ENCODE results near the gene MIOX. TPM values are rescaled to one million over a fixed set of nuclear protein-coding genes. Genes with fewer than 3 reads are reported as not detected.

The MIOX gene
- total RNA-seq, 1 donor from 2014 or later: 0.99 TPM

GRCh38 chr22:50471962-50472361, 14.7 kb upstream of the MIOX start:
- Mint-ChIP-seq H3K36me3 (ENCODE audit: low read depth) (peaks cover 2% of the 10 kb centered on the region), H3K9me3 (ENCODE audit: low read depth) (no peaks in the 10 kb centered on the region), H3K4me3 (ENCODE audit: unreplicated experiment) (no peak overlapping the region), H3K4me1 (ENCODE audit: low read depth) (peaks cover 40% of the 10 kb centered on the region), H3K27me3 (ENCODE audit: low read depth) (no peaks in the 10 kb centered on the region), H3K27ac (ENCODE audit: unreplicated experiment) (no peak overlapping the region)
- TF ChIP-seq, protein P1, sequence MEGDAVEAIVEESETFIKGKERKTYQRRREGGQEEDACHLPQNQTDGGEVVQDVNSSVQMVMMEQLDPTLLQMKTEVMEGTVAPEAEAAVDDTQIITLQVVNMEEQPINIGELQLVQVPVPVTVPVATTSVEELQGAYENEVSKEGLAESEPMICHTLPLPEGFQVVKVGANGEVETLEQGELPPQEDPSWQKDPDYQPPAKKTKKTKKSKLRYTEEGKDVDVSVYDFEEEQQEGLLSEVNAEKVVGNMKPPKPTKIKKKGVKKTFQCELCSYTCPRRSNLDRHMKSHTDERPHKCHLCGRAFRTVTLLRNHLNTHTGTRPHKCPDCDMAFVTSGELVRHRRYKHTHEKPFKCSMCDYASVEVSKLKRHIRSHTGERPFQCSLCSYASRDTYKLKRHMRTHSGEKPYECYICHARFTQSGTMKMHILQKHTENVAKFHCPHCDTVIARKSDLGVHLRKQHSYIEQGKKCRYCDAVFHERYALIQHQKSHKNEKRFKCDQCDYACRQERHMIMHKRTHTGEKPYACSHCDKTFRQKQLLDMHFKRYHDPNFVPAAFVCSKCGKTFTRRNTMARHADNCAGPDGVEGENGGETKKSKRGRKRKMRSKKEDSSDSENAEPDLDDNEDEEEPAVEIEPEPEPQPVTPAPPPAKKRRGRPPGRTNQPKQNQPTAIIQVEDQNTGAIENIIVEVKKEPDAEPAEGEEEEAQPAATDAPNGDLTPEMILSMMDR (IDR thresholded peaks at IDR 0.05): no peak
- no peak for DNase-seq (ENCODE audit: low spot score)

DNA sequence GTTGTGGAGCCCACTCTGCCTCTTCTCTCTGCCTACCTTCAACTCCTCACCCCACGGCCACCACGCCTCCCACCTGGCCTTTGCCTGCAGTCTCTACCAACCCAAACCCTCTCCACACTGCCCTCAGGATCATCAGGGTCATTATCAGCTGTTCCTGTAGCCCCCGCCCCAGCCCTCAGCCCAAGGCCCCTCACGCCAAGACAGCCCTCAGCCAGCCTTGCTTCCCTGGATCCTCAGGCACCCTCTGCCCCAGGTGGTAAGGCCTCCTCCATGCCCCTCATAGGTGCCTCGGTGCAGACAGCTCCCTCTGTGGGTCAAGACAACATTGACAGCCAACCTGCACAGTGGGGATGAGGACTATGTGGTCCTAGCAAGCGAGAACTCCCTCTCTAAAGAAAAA, 13.6 kb upstream of the MIOX start:
- H3K4me1 Mint-ChIP-seq (ENCODE audit: low read depth): peaks cover 40% of the 10 kb centered on the region
- no peak for DNase-seq (ENCODE audit: low spot score)
- H3K9me3 Mint-ChIP-seq (ENCODE audit: low read depth): no peaks in the 10 kb centered on the region
- TF ChIP-seq, protein P1 (IDR thresholded peaks at IDR 0.05): peak; percentile 54
- H3K27me3 Mint-ChIP-seq (ENCODE audit: low read depth): no peaks in the 10 kb centered on the region
- no peaks in the 10 kb centered on the region for H3K36me3 Mint-ChIP-seq (ENCODE audit: low read depth)
- peak overlapping the region; percentile 98 for H3K27ac Mint-ChIP-seq (ENCODE audit: unreplicated experiment)
- peak overlapping the region; percentile 97 for H3K4me3 Mint-ChIP-seq (ENCODE audit: unreplicated experiment)

DNA sequence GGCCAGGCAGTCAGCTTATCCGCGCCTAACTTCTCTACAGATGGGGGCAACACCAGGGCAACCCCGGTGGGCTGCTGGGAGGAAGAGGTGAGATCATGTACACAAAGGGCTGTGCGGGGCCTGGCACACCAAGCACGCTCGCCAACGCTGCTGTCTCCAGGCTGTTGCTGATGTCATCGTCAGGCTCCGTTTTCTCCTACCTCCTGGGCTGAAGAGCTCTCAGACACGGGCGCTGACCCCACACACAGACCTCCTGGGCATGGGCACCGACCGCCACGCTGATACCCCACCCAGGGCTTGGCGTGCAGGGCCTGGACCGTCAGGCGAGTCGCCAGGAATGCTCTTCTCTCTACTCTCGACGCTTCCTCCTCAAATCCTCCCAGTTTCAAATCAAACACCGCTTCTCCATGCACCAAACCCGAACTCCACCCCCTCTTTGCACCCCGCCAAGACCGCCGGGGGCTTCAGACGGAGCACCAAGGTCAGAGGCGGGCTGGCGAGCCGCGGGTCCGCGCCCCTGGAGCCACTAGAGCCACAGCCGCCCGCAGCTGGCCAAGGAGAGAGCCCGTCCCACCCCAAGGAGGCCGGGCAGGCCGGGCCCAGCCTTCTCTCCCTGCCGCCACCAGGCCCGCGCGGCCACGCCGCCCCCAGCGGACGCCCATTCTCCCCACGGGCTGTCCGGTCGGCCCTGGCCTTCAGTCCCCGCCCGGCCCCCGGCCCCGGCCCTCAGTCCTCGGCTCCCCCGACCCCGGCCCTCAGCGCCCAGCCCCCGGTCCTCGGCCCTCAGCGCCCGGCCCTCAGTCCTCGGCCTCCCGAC, 12.6 kb upstream of the MIOX start:
- peaks cover 40% of the 10 kb centered on the region for H3K4me1 Mint-ChIP-seq (ENCODE audit: low read depth)
- H3K9me3 Mint-ChIP-seq (ENCODE audit: low read depth): no peaks in the 10 kb centered on the region
- no peaks in the 10 kb centered on the region for H3K36me3 Mint-ChIP-seq (ENCODE audit: low read depth)
- TF ChIP-seq, protein P1 (IDR thresholded peaks at IDR 0.05): peak; percentile 19
- no peak for DNase-seq (ENCODE audit: low spot score)
- H3K4me3 Mint-ChIP-seq (ENCODE audit: unreplicated experiment): peak overlapping the region; percentile 97
- peak overlapping the region; percentile 98 for H3K27ac Mint-ChIP-seq (ENCODE audit: unreplicated experiment)
- no peaks in the 10 kb centered on the region for H3K27me3 Mint-ChIP-seq (ENCODE audit: low read depth)

- no peaks in the 10 kb centered on the region for H3K27me3 Mint-ChIP-seq (ENCODE audit: low read depth)
- peaks cover 37% of the 10 kb centered on the region for H3K4me1 Mint-ChIP-seq (ENCODE audit: low read depth)
- H3K9me3 Mint-ChIP-seq (ENCODE audit: low read depth): no peaks in the 10 kb centered on the region
- peak within 1 kb of the TSS; percentile 97 for H3K4me3 Mint-ChIP-seq (ENCODE audit: unreplicated experiment)
- TF ChIP-seq, protein P1 (IDR thresholded peaks at IDR 0.05): no peak
- no peak for DNase-seq (ENCODE audit: low spot score)
- no peaks in the 10 kb centered on the region for H3K36me3 Mint-ChIP-seq (ENCODE audit: low read depth)
- H3K27ac Mint-ChIP-seq (ENCODE audit: unreplicated experiment): peak within 1 kb of the TSS; percentile 98
Observed at GRCh38 chr22:50474710-50475651, 11.7 kb upstream of the MIOX start, which contains the start of gene SBF1. Gene SBF1, minus strand, starts transcription at chr22:50475035. Its CDS starts 195 bp downstream, at chr22:50474840.

DNA sequence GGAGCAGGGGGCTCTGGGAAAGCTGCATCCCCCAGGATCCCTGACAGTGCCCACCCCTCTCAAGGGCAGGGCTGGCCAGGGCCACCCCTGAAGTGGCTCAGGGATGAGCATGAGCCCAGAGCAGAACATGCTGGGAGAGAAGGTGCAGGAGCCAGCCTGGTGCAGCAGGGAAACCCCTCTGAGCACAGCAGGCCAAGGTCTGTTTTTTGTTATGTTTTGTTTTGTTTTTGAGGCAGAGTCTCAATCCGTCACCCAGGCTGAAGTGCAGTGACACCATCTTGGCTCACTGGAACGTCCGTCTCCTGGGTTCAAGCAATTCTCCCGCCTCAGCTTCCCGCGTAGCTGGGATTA, 11.0 kb upstream of the MIOX start:
- no peak overlapping the region for H3K27ac Mint-ChIP-seq (ENCODE audit: unreplicated experiment)
- no peaks in the 10 kb centered on the region for H3K27me3 Mint-ChIP-seq (ENCODE audit: low read depth)
- H3K9me3 Mint-ChIP-seq (ENCODE audit: low read depth): no peaks in the 10 kb centered on the region
- no peaks in the 10 kb centered on the region for H3K36me3 Mint-ChIP-seq (ENCODE audit: low read depth)
- H3K4me3 Mint-ChIP-seq (ENCODE audit: unreplicated experiment): peak overlapping the region; percentile 58
- H3K4me1 Mint-ChIP-seq (ENCODE audit: low read depth): peaks cover 30% of the 10 kb centered on the region
- TF ChIP-seq, protein P1 (IDR thresholded peaks at IDR 0.05): no peak
- no peak for DNase-seq (ENCODE audit: low spot score)
